DOHH2 (cell line): ENCODE results near the gene TRAF3IP3.

Experiments used
- EZH2phosphoT487 ChIP-seq: fragments of 200-600 bp; sonication (generic); IDR thresholded peaks from 2 replicates; pipeline ENCODE4 v1.6.1; 2017; ENCODE audit warnings: borderline replicate concordance, mild to moderate bottlenecking, antibody characterized with exemption, low read length, moderate library complexity, mixed read lengths
- TF ChIP-seq, protein P1 (sequence below): fragments of 200-600 bp; sonication (generic); IDR thresholded peaks from one replicate; pipeline ENCODE4 v1.5.1; 2014; ENCODE audit warnings: antibody characterized with exemption, mild to moderate bottlenecking, low read depth, low read length; ENCODE audit not compliant: poor library complexity, severe bottlenecking

DNA sequence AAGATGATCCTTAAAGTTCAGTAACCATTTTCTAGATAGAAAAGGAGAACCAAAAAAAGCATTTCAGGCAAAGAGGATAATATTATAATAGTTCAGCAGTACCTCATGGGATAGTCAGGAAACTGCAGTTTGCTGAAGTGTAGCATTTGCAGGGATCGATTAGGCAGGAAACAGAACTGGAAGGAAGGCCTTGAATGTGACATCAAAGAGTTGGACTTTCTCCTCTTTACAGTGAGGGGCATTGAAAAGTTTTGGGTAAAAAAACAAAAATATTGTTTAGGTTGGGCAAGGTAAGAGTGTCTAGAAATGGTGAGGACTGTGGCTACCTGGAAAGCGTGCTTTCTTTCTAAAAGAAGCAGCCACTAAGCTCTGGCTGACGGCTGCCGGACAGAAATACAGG, 58.0 kb downstream of the TRAF3IP3 start:
- TF ChIP-seq, protein P1, sequence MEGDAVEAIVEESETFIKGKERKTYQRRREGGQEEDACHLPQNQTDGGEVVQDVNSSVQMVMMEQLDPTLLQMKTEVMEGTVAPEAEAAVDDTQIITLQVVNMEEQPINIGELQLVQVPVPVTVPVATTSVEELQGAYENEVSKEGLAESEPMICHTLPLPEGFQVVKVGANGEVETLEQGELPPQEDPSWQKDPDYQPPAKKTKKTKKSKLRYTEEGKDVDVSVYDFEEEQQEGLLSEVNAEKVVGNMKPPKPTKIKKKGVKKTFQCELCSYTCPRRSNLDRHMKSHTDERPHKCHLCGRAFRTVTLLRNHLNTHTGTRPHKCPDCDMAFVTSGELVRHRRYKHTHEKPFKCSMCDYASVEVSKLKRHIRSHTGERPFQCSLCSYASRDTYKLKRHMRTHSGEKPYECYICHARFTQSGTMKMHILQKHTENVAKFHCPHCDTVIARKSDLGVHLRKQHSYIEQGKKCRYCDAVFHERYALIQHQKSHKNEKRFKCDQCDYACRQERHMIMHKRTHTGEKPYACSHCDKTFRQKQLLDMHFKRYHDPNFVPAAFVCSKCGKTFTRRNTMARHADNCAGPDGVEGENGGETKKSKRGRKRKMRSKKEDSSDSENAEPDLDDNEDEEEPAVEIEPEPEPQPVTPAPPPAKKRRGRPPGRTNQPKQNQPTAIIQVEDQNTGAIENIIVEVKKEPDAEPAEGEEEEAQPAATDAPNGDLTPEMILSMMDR: no peak
- TF ChIP-seq EZH2phosphoT487: no peak
